ENCODE measurements around the gene PARVA.
"Not testable (repeated sequence)": the region's sequence is repeated elsewhere in the genome, so short reads cannot be mapped to it uniquely, and the experiment has no call there.

The PARVA gene

GRCh38 chr11:12362857-12363256 is 14.5 kb upstream of the PARVA start:
- ATAC-seq (ENCODE audit: low read depth) (no peak), DNase-seq (ENCODE audit: low spot score in 2 of 2) (no peak)
- no peaks in the 10 kb centered on the region for H3K9me3 Mint-ChIP-seq
- peaks cover 13% of the 10 kb centered on the region for H3K27me3 Mint-ChIP-seq
- no peaks in the 10 kb centered on the region for H3K36me3 Mint-ChIP-seq
- H3K27ac Mint-ChIP-seq, result no peak overlapping the region
- no peak overlapping the region for H3K4me3 Mint-ChIP-seq
- H3K4me1 Mint-ChIP-seq, result no peaks in the 10 kb centered on the region

GRCh38 chr11:12363373-12363772 is 14.0 kb upstream of the PARVA start:
- Mint-ChIP-seq H3K27ac (no peak overlapping the region), H3K9me3 (no peaks in the 10 kb centered on the region), H3K27me3 (peaks cover 13% of the 10 kb centered on the region), H3K4me1 (no peaks in the 10 kb centered on the region), H3K36me3 (no peaks in the 10 kb centered on the region), H3K4me3 (no peak overlapping the region)
- ATAC-seq (ENCODE audit: low read depth) (no peak), DNase-seq (ENCODE audit: low spot score in 2 of 2) (no peak)

- ATAC-seq (ENCODE audit: low read depth), result not testable (repeated sequence)
These were observed 11.3 kb upstream of the PARVA start for GRCh38 chr11:12365965-12366575.

GRCh38 chr11:12367057-12367456 is 10.3 kb upstream of the PARVA start:
- not testable (repeated sequence) for H3K36me3 Mint-ChIP-seq; H3K27ac Mint-ChIP-seq; H3K4me3 Mint-ChIP-seq; H3K9me3 Mint-ChIP-seq; H3K4me1 Mint-ChIP-seq; DNase-seq (ENCODE audit: low spot score in 2 of 2); ATAC-seq (ENCODE audit: low read depth)
- peaks cover 15% of the 10 kb centered on the region for H3K27me3 Mint-ChIP-seq

More at GRCh38 chr11:12365965-12366575, 11.3 kb upstream of the PARVA start:
- H3K36me3 Mint-ChIP-seq; H3K4me3 Mint-ChIP-seq; DNase-seq (ENCODE audit: low spot score in 2 of 2); H3K27ac Mint-ChIP-seq; H3K9me3 Mint-ChIP-seq; H3K4me1 Mint-ChIP-seq: not testable (repeated sequence)
- peaks cover 15% of the 10 kb centered on the region for H3K27me3 Mint-ChIP-seq

- no peak overlapping the region for H3K27ac Mint-ChIP-seq
- H3K27me3 Mint-ChIP-seq, result peaks cover 4% of the 10 kb centered on the region
- no peak for ATAC-seq (ENCODE audit: low read depth)
- H3K4me1 Mint-ChIP-seq, result no peaks in the 10 kb centered on the region
- peaks cover 1% of the 10 kb centered on the region for H3K9me3 Mint-ChIP-seq
- H3K36me3 Mint-ChIP-seq, result no peaks in the 10 kb centered on the region
- H3K4me3 Mint-ChIP-seq, result no peak overlapping the region
- DNase-seq (ENCODE audit: low spot score in 2 of 2), result no peak
These were observed 5.3 kb upstream of the PARVA start for GRCh38 chr11:12372111-12372510.

- no peaks in the 10 kb centered on the region for H3K4me1 Mint-ChIP-seq
- no peak for DNase-seq (ENCODE audit: low spot score in 2 of 2)
- no peak for ATAC-seq (ENCODE audit: low read depth)
- no peak overlapping the region for H3K27ac Mint-ChIP-seq
- peaks cover 11% of the 10 kb centered on the region for H3K27me3 Mint-ChIP-seq
- H3K4me3 Mint-ChIP-seq, result no peak overlapping the region
- H3K9me3 Mint-ChIP-seq, result no peaks in the 10 kb centered on the region
- H3K36me3 Mint-ChIP-seq, result no peaks in the 10 kb centered on the region
These were observed 1.7 kb upstream of the PARVA start for GRCh38 chr11:12375720-12376119.

- peaks cover 12% of the 10 kb centered on the region for H3K27me3 Mint-ChIP-seq
- no peak overlapping the region for H3K27ac Mint-ChIP-seq
- DNase-seq (ENCODE audit: low spot score in 2 of 2), result no peak
- H3K36me3 Mint-ChIP-seq, result no peaks in the 10 kb centered on the region
- no peak overlapping the region for H3K4me3 Mint-ChIP-seq
- H3K9me3 Mint-ChIP-seq, result no peaks in the 10 kb centered on the region
- ATAC-seq (ENCODE audit: low read depth), result no peak
- no peaks in the 10 kb centered on the region for H3K4me1 Mint-ChIP-seq
These were observed 901 bp upstream of the PARVA start for GRCh38 chr11:12376259-12377081.

- ATAC-seq (ENCODE audit: low read depth), result no peak
- H3K9me3 Mint-ChIP-seq, result peaks cover under 1% of the 10 kb centered on the region
- no peak for DNase-seq (ENCODE audit: low spot score in 2 of 2)
- H3K4me1 Mint-ChIP-seq, result no peaks in the 10 kb centered on the region
- no peak overlapping the region for H3K4me3 Mint-ChIP-seq
- H3K27ac Mint-ChIP-seq, result no peak overlapping the region
- H3K27me3 Mint-ChIP-seq, result peaks cover 12% of the 10 kb centered on the region
- no peaks in the 10 kb centered on the region for H3K36me3 Mint-ChIP-seq
These were observed 638 bp downstream of the PARVA start for GRCh38 chr11:12377824-12378593.

GRCh38 chr11:12380565-12381325 is 3.4 kb downstream of the PARVA start:
- Mint-ChIP-seq H3K4me1 (no peaks in the 10 kb centered on the region), H3K4me3 (no peak overlapping the region), H3K27me3 (peaks cover 12% of the 10 kb centered on the region), H3K9me3 (peaks cover 7% of the 10 kb centered on the region), H3K36me3 (no peaks in the 10 kb centered on the region), H3K27ac (no peak overlapping the region)
- DNase-seq (ENCODE audit: low spot score in 2 of 2) (no peak), ATAC-seq (ENCODE audit: low read depth) (no peak)

- peaks cover 10% of the 10 kb centered on the region for H3K27me3 Mint-ChIP-seq
- no peaks in the 10 kb centered on the region for H3K4me1 Mint-ChIP-seq
- no peak overlapping the region for H3K4me3 Mint-ChIP-seq
- H3K9me3 Mint-ChIP-seq, result peaks cover 7% of the 10 kb centered on the region
- ATAC-seq (ENCODE audit: low read depth) (no peak), DNase-seq (ENCODE audit: low spot score in 2 of 2) (no peak)
- H3K36me3 Mint-ChIP-seq, result no peaks in the 10 kb centered on the region
- no peak overlapping the region for H3K27ac Mint-ChIP-seq
These were observed 4.5 kb downstream of the PARVA start for GRCh38 chr11:12381875-12382274.

- peaks cover 10% of the 10 kb centered on the region for H3K27me3 Mint-ChIP-seq
- H3K27ac Mint-ChIP-seq, result no peak overlapping the region
- no peaks in the 10 kb centered on the region for H3K4me1 Mint-ChIP-seq
- ATAC-seq (ENCODE audit: low read depth) (no peak), DNase-seq (ENCODE audit: low spot score in 2 of 2) (no peak)
- H3K9me3 Mint-ChIP-seq, result peaks cover 7% of the 10 kb centered on the region
- H3K4me3 Mint-ChIP-seq, result no peak overlapping the region
- no peaks in the 10 kb centered on the region for H3K36me3 Mint-ChIP-seq
These were observed 5.1 kb downstream of the PARVA start for GRCh38 chr11:12382451-12382850.

GRCh38 chr11:12386309-12386708 is 8.9 kb downstream of the PARVA start:
- H3K36me3 Mint-ChIP-seq, result no peaks in the 10 kb centered on the region
- ATAC-seq (ENCODE audit: low read depth), result no peak
- H3K27me3 Mint-ChIP-seq, result no peaks in the 10 kb centered on the region
- H3K9me3 Mint-ChIP-seq, result peaks cover 7% of the 10 kb centered on the region
- H3K4me1 Mint-ChIP-seq, result no peaks in the 10 kb centered on the region
- no peak overlapping the region for H3K27ac Mint-ChIP-seq
- H3K4me3 Mint-ChIP-seq, result no peak overlapping the region
- no peak for DNase-seq (ENCODE audit: low spot score in 2 of 2)

GRCh38 chr11:12386745-12387144 is 9.4 kb downstream of the PARVA start:
- Mint-ChIP-seq H3K36me3 (no peaks in the 10 kb centered on the region), H3K27ac (no peak overlapping the region), H3K9me3 (peaks cover 7% of the 10 kb centered on the region), H3K27me3 (peaks cover 1% of the 10 kb centered on the region), H3K4me3 (no peak overlapping the region), H3K4me1 (no peaks in the 10 kb centered on the region)
- DNase-seq (ENCODE audit: low spot score in 2 of 2), result no peak
- no peak for ATAC-seq (ENCODE audit: low read depth)

- DNase-seq (ENCODE audit: low spot score in 2 of 2) (no peak), ATAC-seq (ENCODE audit: low read depth) (no peak)
- H3K4me3 Mint-ChIP-seq, result no peak overlapping the region
- H3K9me3 Mint-ChIP-seq, result peaks cover 5% of the 10 kb centered on the region
- H3K36me3 Mint-ChIP-seq, result no peaks in the 10 kb centered on the region
- H3K4me1 Mint-ChIP-seq, result no peaks in the 10 kb centered on the region
- no peak overlapping the region for H3K27ac Mint-ChIP-seq
- H3K27me3 Mint-ChIP-seq, result peaks cover 1% of the 10 kb centered on the region
These were observed 10.8 kb downstream of the PARVA start for GRCh38 chr11:12388173-12388572.
